HepG2 (cell line): ENCODE results near the gene LRRC28. TPM values are rescaled to one million over a fixed set of nuclear protein-coding genes. Genes with fewer than 3 reads are reported as not detected.

Experiments used
- ATAC-seq: fragments of 200-7000 bp; cut with Tn5 transposase; 3 replicates; pipeline ENCODE4 v1.9.1; 2020; ENCODE audit warnings: mild to moderate bottlenecking, moderate library complexity
- BruUV-seq: library from RNA; stranded (reverse); fragments of 400-500 nt; replicated peaks from 2 replicates; lab custom pipeline; 2021; lab: Mats Ljungman, UMichigan
- CTCF ChIA-PET: fragments of 300-600 bp; formaldehyde crosslinking; extraction: SDS; loops from one replicate; lab custom pipeline; 2021; ENCODE audit warnings: low total read pairs, inconsistent platforms, low intra/inter-chr PET ratio; lab: Yijun Ruan, JAX
- POLR2A ChIA-PET: fragments of 350-600 bp; sonication (Branson Sonifier 250); formaldehyde crosslinking; loops from one replicate; lab custom pipeline; 2020; ENCODE audit warnings: antibody characterized with exemption, inconsistent platforms; lab: Yijun Ruan, JAX
- DNase-seq: peaks from one replicate; pipeline ENCODE4 v3.0.0-alpha.2; 2015; ENCODE audit warnings: low spot score
- FAIRE-seq: peaks from 3 replicates; lab custom pipeline; 2011; peaks lifted over from hg19 to GRCh38; lab: Jason Lieb, UNC
- H2AFZ ChIP-seq: one replicate; pipeline ENCODE4 v1.6.1; 2011; ENCODE audit warnings: low read length, inconsistent platforms
- H3K27ac ChIP-seq: fragments of 300-600 bp; 3 replicates; pipeline ENCODE4 v1.8.0; 2011; ENCODE audit warnings: mixed run types, mild to moderate bottlenecking, mixed read lengths, low read length, inconsistent platforms; ENCODE audit not compliant: insufficient read depth; ENCODE audit errors: extremely low read length
- H3K27me3 ChIP-seq, 2 experiments: fragments of 200-600 bp in 1 of 2; 2 replicates in 1 of 2; 3 replicates in 1 of 2; pipeline versions ENCODE4 v1.6.0 to v1.8.0; 2011; ENCODE audit warnings: low read length in 2 of 2, mild to moderate bottlenecking in 2 of 2, moderate library complexity in 2 of 2, inconsistent platforms in 1 of 2; ENCODE audit not compliant: insufficient read depth in 2 of 2, control insufficient read depth in 1 of 2
- H3K36me3 ChIP-seq, 2 experiments: fragments of 200-600 bp in 1 of 2; replicated peaks in 1 of 2; 2 replicates in 1 of 2; 3 replicates in 1 of 2; pipeline versions ENCODE4 v1.5.1 to v1.8.0; 2011; ENCODE audit warnings: low read length in 2 of 2, inconsistent platforms in 1 of 2; ENCODE audit not compliant: insufficient read depth in 2 of 2, control insufficient read depth in 1 of 2
- H3K4me1 ChIP-seq: 2 replicates; pipeline ENCODE4 v1.5.1; 2012; ENCODE audit warnings: low read length, inconsistent platforms; ENCODE audit not compliant: insufficient read depth
- H3K4me2 ChIP-seq: 2 replicates; pipeline ENCODE4 v1.6.0; 2011; ENCODE audit warnings: low read depth, low read length, inconsistent platforms
- H3K4me3 ChIP-seq, 3 experiments: fragments of 200-600 bp in 1 of 3; sonication (generic), shearing (Covaris generic) in 1 of 3; replicated peaks in 1 of 3; 2 replicates each; pipeline ENCODE4 v1.5.1; 2011 to 2016; ENCODE audit warnings: low read length in 3 of 3, inconsistent platforms in 2 of 3, low read depth in 2 of 3, mild to moderate bottlenecking in 2 of 3, control low read depth in 1 of 3, mixed read lengths in 1 of 3; ENCODE audit not compliant: insufficient read depth in 1 of 3
- H3K79me2 ChIP-seq: one replicate; pipeline ENCODE4 v1.6.1; 2011; ENCODE audit warnings: low read length, inconsistent platforms; ENCODE audit not compliant: insufficient read depth
- H3K9ac ChIP-seq: 2 replicates; pipeline ENCODE4 v1.6.0; 2011; ENCODE audit warnings: mild to moderate bottlenecking, low read depth, low read length, inconsistent platforms; ENCODE audit not compliant: insufficient read depth
- H3K9me3 ChIP-seq: 2 replicates; pipeline ENCODE4 v1.5.1; 2012; ENCODE audit warnings: mild to moderate bottlenecking, low read length
- H4K20me1 ChIP-seq: 2 replicates; pipeline ENCODE4 v1.6.0; 2011; ENCODE audit warnings: inconsistent platforms, mild to moderate bottlenecking, low read length, moderate library complexity; ENCODE audit not compliant: insufficient read depth
- EZH2 ChIP-seq: conservative IDR thresholded peaks from 2 replicates; pipeline ENCODE4 v1.6.1; 2012; ENCODE audit warnings: mild to moderate bottlenecking, low read depth, low read length, moderate library complexity
- GTF2F1 ChIP-seq: fragments of 150-350 bp; IDR thresholded peaks from 2 replicates; pipeline ENCODE4 v1.6.1; 2014; ENCODE audit warnings: low read length
- KAT2B ChIP-seq: fragments of 150-350 bp; IDR thresholded peaks from 2 replicates; pipeline ENCODE4 v1.6.1; 2014; ENCODE audit warnings: low read depth, low read length, borderline replicate concordance
- RFXANK ChIP-seq: IDR thresholded peaks from 2 replicates; pipeline ENCODE4 v1.6.1; 2016
- SIX1 ChIP-seq: sonication (generic); formaldehyde crosslinking; IDR thresholded peaks from 2 replicates; pipeline ENCODE4 v1.4.0; 2020; ENCODE audit warnings: missing genetic modification reagents, borderline replicate concordance
- SMC3 ChIP-seq: IDR thresholded peaks from 2 replicates; pipeline ENCODE4 v1.6.1; 2011; ENCODE audit warnings: low read length, improper control_type of control experiment
- TBX2 ChIP-seq: sonication (generic); formaldehyde crosslinking; IDR thresholded peaks from 2 replicates; pipeline ENCODE4 v1.5.0; 2020; ENCODE audit warnings: missing genetic modification reagents, mild to moderate bottlenecking, borderline replicate concordance
- ZNF451 ChIP-seq: sonication (generic); formaldehyde crosslinking; IDR thresholded peaks from 2 replicates; pipeline ENCODE4 v1.5.0; 2020; ENCODE audit warnings: mild to moderate bottlenecking, missing genetic modification reagents
- ZNF546 ChIP-seq: sonication (generic); formaldehyde crosslinking; conservative IDR thresholded peaks from 2 replicates; pipeline ENCODE4 v1.8.1; 2023; ENCODE audit warnings: mild to moderate bottlenecking, missing genetic modification reagents
- ZNF687 ChIP-seq: sonication (generic); formaldehyde crosslinking; IDR thresholded peaks from 2 replicates; pipeline ENCODE4 v1.5.1; 2020; ENCODE audit warnings: mild to moderate bottlenecking, missing genetic modification reagents, moderate library complexity
- ZNF768 ChIP-seq: sonication (generic); formaldehyde crosslinking; IDR thresholded peaks from 2 replicates; pipeline ENCODE4 v1.4.0; 2020; ENCODE audit warnings: missing genetic modification reagents
- WGBS: methylation state at CpG from one replicate; pipeline ENCODE4 v1.1.6; 2017; ENCODE audit warnings: low lambda C conversion rate; 5-methylcytosine and 5-hydroxymethylcytosine counted together
- in situ Hi-C: cut with HindIII; loops from 2 replicates; pipeline ENCODE4 v1.10.0; 2017; ENCODE audit warnings: low pct_unique_long_range_greater_than_20kb; ENCODE audit not compliant: extremely low pct_ligation_motif_present
- intact Hi-C: fragments of 100-400 bp; cut with micrococcal nuclease; formaldehyde crosslinking; loops from one replicate; pipeline ENCODE4 v1.10.0; 2022; ENCODE audit not compliant: unreplicated experiment
- polyA plus RNA-seq, 8 experiments: library from polyadenylated mRNA; depleted of rRNA in 3 of 8; stranded (reverse) in 7 of 8; unstranded in 1 of 8; fragments of >200 nt; fragmentation: Illumina TruSeq in 4 of 8; extraction: Trizol in 4 of 8; gene quantifications; 2 replicates each; pipeline versions ENCODE4 v1.2.1 to v1.2.3, GENCODE V29; 2011 to 2016; ENCODE audit warnings: low read depth in 4 of 8, missing spikeins in 1 of 8, mixed read lengths in 1 of 8; ENCODE audit not compliant: insufficient read depth in 1 of 8
- total RNA-seq, 5 experiments: library from RNA; depleted of rRNA; stranded (reverse); fragments of >200 nt; fragmentation: Illumina TruSeq; extraction: Trizol; gene quantifications; 2 replicates each; pipeline ENCODE4 v1.2.3, GENCODE V29; 2016; ENCODE audit warnings: low read depth in 1 of 5
- TF ChIP-seq, protein P1 (sequence below): sonication (generic); formaldehyde crosslinking; IDR thresholded peaks from 2 replicates; pipeline ENCODE4 v1.4.0; 2020; ENCODE audit warnings: mild to moderate bottlenecking, missing genetic modification reagents, borderline replicate concordance
- TF ChIP-seq, protein P2 (sequence below): IDR thresholded peaks from 2 replicates; pipeline ENCODE4 v1.6.1; 2016; ENCODE audit warnings: low read depth

The LRRC28 gene
- total and polyA plus RNA-seq, 2 of the 13 experiments (the other 11 are each of a cell fraction or from before 2014, with no cell fraction given) = 17.5 to 21.3 TPM

DNA sequence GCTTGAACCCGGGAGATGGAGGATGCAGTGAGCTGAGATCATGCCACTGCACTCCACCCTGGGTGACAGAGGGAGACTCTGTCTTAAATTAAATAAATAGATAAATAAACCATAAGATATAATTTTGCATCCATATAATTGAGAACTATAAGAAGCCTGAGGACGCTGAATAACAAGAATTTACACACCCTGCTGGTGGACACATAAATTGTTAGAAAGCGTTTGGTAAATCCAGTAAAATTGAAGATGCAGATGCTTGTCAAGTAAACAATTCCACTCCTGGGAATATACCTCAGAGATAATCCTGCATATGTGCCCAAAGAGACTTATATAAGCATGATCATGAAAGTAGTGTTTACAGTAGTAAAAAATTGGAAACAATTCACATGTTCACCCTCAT is 43.6 kb upstream of the LRRC28 start:
- CTCF ChIA-PET = no interaction called here
- no TSS peak for BruUV-seq
- Histone ChIP-seq H2AFZ (no peak overlapping the region), H3K27ac (no peak overlapping the region), H3K79me2 (no peaks in the 10 kb centered on the region), H3K4me2 (no peak overlapping the region), H3K4me1 (peaks cover under 1% of the 10 kb centered on the region; the same call in 1 of the 2 replicates), H3K9ac (no peak overlapping the region), H3K9me3 (no peaks in the 10 kb centered on the region), H3K27me3 (no peaks in the 10 kb centered on the region), H4K20me1 (no peaks in the 10 kb centered on the region), H3K36me3 (0 out of 5 replicates have a peak, but pooled peaks cover 0 to 3% of the 10 kb centered on the region in 2 experiments), H3K4me3 (no peak overlapping the region)
- in situ Hi-C loops = no loop called here
- no peak for DNase-seq
- WGBS = 96% methylated on average over 3 of the region's 3 CpGs
- TF ChIP-seq, protein P1, sequence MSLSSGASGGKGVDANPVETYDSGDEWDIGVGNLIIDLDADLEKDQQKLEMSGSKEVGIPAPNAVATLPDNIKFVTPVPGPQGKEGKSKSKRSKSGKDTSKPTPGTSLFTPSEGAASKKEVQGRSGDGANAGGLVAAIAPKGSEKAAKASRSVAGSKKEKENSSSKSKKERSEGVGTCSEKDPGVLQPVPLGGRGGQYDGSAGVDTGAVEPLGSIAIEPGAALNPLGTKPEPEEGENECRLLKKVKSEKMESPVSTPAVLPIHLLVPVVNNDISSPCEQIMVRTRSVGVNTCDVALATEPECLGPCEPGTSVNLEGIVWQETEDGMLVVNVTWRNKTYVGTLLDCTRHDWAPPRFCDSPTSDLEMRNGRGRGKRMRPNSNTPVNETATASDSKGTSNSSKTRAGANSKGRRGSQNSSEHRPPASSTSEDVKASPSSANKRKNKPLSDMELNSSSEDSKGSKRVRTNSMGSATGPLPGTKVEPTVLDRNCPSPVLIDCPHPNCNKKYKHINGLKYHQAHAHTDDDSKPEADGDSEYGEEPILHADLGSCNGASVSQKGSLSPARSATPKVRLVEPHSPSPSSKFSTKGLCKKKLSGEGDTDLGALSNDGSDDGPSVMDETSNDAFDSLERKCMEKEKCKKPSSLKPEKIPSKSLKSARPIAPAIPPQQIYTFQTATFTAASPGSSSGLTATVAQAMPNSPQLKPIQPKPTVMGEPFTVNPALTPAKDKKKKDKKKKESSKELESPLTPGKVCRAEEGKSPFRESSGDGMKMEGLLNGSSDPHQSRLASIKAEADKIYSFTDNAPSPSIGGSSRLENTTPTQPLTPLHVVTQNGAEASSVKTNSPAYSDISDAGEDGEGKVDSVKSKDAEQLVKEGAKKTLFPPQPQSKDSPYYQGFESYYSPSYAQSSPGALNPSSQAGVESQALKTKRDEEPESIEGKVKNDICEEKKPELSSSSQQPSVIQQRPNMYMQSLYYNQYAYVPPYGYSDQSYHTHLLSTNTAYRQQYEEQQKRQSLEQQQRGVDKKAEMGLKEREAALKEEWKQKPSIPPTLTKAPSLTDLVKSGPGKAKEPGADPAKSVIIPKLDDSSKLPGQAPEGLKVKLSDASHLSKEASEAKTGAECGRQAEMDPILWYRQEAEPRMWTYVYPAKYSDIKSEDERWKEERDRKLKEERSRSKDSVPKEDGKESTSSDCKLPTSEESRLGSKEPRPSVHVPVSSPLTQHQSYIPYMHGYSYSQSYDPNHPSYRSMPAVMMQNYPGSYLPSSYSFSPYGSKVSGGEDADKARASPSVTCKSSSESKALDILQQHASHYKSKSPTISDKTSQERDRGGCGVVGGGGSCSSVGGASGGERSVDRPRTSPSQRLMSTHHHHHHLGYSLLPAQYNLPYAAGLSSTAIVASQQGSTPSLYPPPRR (CRISPR knock-in tag) = no peak
- TF ChIP-seq RFXANK = no peak
- no peak for TF ChIP-seq SIX1 (CRISPR knock-in tag)
- TF ChIP-seq GTF2F1 = no peak
- no peak for TF ChIP-seq KAT2B
- no peak for TF ChIP-seq ZNF451
- no peak for TF ChIP-seq EZH2
- TF ChIP-seq, protein P2, sequence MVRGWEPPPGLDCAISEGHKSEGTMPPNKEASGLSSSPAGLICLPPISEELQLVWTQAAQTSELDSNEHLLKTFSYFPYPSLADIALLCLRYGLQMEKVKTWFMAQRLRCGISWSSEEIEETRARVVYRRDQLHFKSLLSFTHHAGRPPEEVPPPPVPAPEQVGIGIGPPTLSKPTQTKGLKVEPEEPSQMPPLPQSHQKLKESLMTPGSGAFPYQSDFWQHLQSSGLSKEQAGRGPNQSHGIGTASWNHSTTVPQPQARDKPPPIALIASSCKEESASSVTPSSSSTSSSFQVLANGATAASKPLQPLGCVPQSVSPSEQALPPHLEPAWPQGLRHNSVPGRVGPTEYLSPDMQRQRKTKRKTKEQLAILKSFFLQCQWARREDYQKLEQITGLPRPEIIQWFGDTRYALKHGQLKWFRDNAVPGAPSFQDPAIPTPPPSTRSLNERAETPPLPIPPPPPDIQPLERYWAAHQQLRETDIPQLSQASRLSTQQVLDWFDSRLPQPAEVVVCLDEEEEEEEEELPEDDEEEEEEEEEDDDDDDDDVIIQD (CRISPR knock-in tag) = no peak
- TF ChIP-seq ZNF687 (CRISPR knock-in tag) = no peak
- TF ChIP-seq TBX2 (CRISPR knock-in tag) = no peak
- no peak for TF ChIP-seq ZNF768 (CRISPR knock-in tag)
- no peak for TF ChIP-seq SMC3
- no peak for TF ChIP-seq ZNF546 (CRISPR knock-in tag)
- FAIRE-seq = no peak
- no peak for ATAC-seq
- intact Hi-C loops = no loop called here
- POLR2A ChIA-PET = no interaction called here
